Measurements from ENCODE around the gene HOXA11. TPM values are rescaled to one million over a fixed set of nuclear protein-coding genes. Genes with fewer than 3 reads are reported as not detected.
A peak's percentile ranks its signal among the peaks of the same experiment; 100 is the strongest.

HOXA11 gene
- total RNA-seq, 1 donor from 2014 or later = 1.2 TPM

- peak overlapping the region; percentile 65 for H3K27ac Mint-ChIP-seq
- peak overlapping the region; percentile 91 for H3K4me3 Mint-ChIP-seq
- H3K4me1 Mint-ChIP-seq (ENCODE audit: unreplicated experiment) = peaks cover 30% of the 10 kb centered on the region
- DNase-seq (ENCODE audit: extremely low spot score, unreplicated experiment) = no peak
- TF ChIP-seq, protein P1, sequence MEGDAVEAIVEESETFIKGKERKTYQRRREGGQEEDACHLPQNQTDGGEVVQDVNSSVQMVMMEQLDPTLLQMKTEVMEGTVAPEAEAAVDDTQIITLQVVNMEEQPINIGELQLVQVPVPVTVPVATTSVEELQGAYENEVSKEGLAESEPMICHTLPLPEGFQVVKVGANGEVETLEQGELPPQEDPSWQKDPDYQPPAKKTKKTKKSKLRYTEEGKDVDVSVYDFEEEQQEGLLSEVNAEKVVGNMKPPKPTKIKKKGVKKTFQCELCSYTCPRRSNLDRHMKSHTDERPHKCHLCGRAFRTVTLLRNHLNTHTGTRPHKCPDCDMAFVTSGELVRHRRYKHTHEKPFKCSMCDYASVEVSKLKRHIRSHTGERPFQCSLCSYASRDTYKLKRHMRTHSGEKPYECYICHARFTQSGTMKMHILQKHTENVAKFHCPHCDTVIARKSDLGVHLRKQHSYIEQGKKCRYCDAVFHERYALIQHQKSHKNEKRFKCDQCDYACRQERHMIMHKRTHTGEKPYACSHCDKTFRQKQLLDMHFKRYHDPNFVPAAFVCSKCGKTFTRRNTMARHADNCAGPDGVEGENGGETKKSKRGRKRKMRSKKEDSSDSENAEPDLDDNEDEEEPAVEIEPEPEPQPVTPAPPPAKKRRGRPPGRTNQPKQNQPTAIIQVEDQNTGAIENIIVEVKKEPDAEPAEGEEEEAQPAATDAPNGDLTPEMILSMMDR (conservative IDR thresholded peaks at IDR 0.05) = no peak
- peaks cover 84% of the 10 kb centered on the region for H3K27me3 Mint-ChIP-seq
- no peaks in the 10 kb centered on the region for H3K9me3 Mint-ChIP-seq
- H3K36me3 Mint-ChIP-seq = peaks cover 18% of the 10 kb centered on the region
These were observed 35.0 kb downstream of the HOXA11 start for GRCh38 chr7:27149842-27150567.

DNA sequence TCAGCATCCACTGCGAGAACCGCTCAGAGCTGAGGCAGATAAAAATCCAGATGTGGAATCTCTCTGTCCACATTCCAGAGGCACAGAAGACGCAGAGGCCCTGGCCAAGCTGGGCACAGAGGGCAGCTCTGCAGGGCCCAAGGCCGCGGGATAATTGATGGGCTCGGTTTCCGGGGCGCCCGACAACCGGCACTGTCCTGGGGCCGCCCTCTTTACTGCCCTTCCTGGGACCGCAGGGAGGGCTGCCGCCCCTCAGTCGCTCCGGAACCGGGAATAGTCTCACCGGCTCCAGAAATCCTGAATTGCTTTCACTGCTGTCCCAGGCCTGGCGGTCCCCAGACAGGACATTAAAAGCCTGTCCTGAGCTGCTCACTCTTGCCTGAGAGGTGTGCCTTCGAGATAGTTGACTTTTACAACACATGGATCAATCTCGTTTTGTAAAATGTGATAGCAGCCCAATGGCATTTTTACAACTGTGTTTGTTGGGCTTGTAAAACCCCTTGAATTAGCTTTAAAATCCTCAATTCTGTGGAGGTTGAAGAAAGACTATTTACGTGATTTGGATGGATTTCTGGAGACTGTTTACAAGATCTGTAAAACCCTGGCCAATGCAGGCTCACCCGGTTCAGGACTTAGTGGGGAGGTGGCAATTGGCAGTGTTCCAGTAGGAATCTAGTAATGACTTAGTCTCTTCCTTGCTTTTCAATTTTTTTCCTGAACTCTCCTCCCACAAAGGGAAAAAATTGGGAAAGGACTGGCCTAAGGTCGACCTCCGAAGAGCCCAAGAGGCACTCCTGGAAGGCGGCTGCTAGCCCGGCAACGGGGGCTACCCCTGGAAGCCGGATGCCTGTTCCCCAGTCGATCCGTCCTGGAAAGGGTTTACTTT lies 36.0 kb downstream of the HOXA11 start:
- Mint-ChIP-seq H3K4me1 (ENCODE audit: unreplicated experiment) (peaks cover 31% of the 10 kb centered on the region), H3K27ac (peak overlapping the region; percentile 88), H3K9me3 (no peaks in the 10 kb centered on the region), H3K4me3 (peak overlapping the region; percentile 91), H3K27me3 (peaks cover 82% of the 10 kb centered on the region), H3K36me3 (peaks cover 15% of the 10 kb centered on the region)
- TF ChIP-seq, protein P1 (conservative IDR thresholded peaks at IDR 0.05) = no peak
- DNase-seq (ENCODE audit: extremely low spot score, unreplicated experiment) = no peak

DNA sequence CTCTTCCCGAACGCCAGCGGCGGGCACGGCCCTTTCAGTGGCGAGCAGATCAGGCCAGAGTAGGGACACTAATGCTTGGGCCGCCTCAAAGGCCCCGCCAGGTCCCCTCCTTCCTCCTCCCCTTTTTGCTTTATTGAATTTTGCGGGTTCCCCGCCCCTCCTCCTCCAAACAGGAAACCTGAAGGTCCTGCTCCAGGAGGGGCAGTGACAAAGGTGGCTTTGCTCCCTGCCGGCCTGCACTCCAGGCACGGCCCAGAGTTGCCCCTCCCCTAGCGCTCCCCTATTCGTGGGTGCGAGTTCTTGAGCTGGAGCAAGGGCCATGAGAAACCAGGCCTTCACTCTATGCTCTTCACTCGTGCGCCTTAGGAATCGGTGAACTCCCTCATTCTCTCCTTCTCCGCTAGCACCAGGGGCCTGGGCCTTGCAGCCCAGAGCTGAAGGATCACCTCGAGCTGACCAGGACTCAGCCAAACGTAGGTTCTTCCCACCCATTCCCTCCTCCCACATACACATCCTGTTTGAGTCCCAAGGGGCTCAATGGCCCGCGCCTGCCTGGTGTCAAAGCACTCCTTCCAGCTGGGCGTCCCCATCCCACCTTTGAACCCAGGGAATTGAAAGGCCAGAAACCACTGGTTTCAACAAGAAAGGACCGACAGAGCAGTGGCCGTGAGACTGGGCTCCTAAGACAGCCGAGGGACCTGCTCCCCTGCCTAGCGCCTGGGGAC lies 36.8 kb downstream of the HOXA11 start:
- TF ChIP-seq, protein P1 (conservative IDR thresholded peaks at IDR 0.05) = no peak
- Mint-ChIP-seq H3K4me1 (ENCODE audit: unreplicated experiment) (peaks cover 34% of the 10 kb centered on the region), H3K9me3 (no peaks in the 10 kb centered on the region), H3K27ac (peak overlapping the region; percentile 88), H3K4me3 (peak overlapping the region; percentile 91), H3K36me3 (peaks cover 14% of the 10 kb centered on the region), H3K27me3 (peaks cover 80% of the 10 kb centered on the region)
- no peak for DNase-seq (ENCODE audit: extremely low spot score, unreplicated experiment)

GRCh38 chr7:27147199-27148030 lies 37.6 kb downstream of the HOXA11 start, which contains the start of gene HOXA6:
Gene HOXA6 (minus strand): TSS chr7:27147774. CDS start chr7:27147749, 25 bp downstream.
- peak within 1 kb of the TSS; percentile 88 for H3K27ac Mint-ChIP-seq
- peaks cover 34% of the 10 kb centered on the region for H3K4me1 Mint-ChIP-seq (ENCODE audit: unreplicated experiment)
- TF ChIP-seq, protein P1 (conservative IDR thresholded peaks at IDR 0.05) = no peak
- peak; percentile 76 for DNase-seq (ENCODE audit: extremely low spot score, unreplicated experiment)
- peak within 1 kb of the TSS; percentile 99 for H3K4me3 Mint-ChIP-seq
- H3K27me3 Mint-ChIP-seq = peaks cover 78% of the 10 kb centered on the region
- no peaks in the 10 kb centered on the region for H3K9me3 Mint-ChIP-seq
- peaks cover 17% of the 10 kb centered on the region for H3K36me3 Mint-ChIP-seq

All from type B pancreatic cell (in vitro differentiated cells).